Kidney tubule cell (primary cell): ENCODE measurements around the gene SPG21.
A peak's percentile ranks its signal among the peaks of the same experiment; 100 is the strongest.

ENCODE experiments used
- DNase-seq: peaks from one replicate; pipeline ENCODE4 v3.0.0-alpha.2; 2018; ENCODE audit warnings: low spot score

The SPG21 gene

DNA sequence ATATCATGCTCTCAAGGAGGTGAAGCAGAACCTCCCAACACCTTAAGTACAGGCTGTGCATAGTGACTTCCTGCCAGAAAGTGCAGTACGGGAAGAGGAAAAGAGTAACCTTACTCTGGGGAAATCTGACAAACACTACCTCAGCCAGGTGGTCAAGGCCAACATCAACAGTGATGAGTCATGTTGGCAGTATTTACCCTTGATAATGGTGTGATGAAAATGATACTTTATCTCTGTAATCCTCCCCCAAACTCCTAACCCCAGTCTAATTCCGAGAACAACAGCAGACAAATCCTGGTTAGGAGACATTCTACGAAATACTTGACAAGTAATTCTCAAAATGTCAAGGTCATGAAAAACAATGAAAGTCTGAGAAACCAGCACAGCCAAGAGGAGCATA lies 51.5 kb downstream of the SPG21 start:
- peak; percentile 43 for DNase-seq

DNA sequence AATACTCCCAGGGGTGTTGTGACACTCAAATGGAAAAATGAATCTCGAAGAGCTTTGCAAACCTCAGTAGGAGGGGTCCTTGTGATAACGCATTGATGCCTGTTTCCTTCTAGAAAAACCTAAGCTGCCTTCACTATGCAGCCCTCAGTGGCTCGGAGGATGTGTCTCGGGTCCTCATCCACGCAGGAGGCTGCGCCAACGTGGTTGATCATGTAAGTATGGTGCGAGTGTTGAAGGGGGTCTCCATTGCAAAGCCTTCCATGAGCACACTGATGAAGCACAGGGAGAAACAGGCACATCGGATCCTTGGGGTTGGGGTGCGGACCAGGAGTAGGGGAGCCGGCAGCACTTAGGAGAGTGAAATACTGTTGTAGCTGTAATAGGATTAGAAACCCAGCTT lies 55.7 kb downstream of the SPG21 start:
- no peak for DNase-seq

DNA sequence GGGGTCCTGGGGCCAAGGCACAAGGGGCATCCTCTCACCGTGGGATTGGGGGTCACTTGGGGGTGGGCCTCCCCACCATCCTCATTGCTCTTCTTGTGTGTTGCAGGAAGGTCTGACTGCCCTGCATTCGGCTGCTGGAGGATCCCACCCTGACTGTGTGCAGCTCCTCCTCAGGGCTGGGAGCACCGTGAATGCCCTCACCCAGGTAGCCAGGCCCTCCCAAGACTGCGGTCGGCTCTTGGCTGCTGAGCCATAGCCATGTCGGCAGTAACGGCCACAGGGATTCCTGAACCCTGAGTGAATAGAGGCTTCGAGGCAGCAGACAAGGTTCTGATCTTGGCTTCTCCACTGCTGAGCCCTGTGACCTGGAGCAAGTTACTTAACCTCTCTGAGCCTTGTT lies 58.3 kb downstream of the SPG21 start:
- no peak for DNase-seq

DNA sequence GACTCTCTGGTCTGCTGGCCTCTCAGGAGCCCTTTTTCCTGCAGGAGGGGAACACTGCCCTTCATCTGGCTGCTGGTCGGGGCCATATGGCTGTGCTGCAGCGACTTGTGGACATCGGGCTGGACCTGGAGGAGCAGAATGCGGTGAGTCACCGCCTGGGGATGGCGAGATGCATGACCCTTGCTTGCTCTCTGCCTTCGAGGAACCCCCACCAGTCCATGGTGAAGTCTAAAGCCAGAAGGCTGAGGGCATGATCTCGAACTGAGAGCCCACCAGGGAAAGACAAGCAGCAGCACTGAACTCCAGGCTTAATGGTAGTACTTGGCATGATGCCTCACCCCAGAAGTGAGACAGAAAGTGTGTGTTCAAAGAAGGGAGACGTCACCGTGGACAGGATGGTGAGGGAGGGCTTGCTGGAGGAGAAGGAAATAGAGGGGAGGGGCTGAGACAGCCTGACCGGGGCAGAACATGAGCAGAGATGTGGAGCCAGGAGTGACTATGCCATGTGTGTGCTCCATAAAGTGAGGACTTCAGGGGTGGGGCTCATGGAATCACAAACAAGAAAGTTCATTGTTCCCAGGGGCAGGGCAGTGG lies 58.8 kb downstream of the SPG21 start:
- no peak for DNase-seq

DNA sequence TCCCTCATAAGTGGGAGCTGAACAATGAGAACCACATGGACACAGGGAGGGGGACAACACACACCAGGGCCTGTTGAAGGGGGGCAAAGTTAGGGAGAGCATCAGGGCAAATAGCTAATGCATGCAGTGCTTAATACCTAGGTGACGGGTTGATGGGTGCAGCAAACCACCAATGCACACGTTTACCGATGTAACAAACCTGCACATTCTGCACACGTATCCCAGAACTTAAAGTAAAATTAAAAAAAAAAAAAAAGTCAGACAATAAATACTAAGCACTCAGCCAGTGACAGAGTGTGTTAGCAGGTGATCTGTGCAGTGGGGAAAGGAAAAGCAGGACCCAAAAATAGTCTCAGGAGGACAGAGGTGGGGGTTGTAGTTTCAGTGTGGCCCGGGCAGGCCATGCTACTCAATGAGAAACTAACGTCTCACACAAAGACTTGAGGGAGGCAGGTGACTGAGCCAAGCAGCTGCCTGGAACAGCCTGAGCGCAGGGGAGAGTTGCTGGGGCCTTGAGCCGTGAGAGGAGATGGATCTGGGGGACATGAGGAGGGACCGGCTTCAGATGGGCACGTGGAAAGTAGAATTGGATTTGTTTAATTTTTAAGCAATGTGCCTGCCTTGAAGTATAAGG lies 59.6 kb downstream of the SPG21 start:
- no peak for DNase-seq

DNA sequence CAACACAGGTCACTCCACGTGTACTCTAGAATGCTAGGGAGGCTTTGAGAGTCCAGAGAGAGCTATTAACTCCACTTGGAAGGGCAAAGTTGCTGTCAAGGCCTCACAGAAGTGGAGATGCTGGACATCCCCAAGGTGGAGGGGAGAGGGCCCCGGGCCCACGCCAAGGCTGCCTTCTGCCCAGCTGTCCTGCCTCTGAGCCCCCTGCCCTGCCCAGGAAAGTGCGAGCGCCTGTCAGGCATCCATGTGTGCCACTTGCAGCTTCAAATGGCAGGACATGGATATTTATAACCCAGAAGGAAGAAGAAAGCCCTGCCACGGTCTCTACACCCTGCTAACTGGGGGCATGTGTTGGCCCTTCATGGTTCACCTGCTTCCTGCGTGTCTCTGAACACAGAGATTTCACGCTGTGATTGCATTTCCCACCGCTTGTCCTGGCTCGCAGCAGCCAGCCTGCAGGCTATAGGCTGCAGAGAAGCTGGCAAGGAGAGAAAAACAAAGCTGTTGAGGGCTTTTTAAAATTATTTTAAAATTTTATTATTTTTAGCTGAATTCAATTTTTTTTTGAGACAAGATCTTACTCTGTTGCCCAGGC lies 61.0 kb downstream of the SPG21 start:
- DNase-seq = no peak

DNA sequence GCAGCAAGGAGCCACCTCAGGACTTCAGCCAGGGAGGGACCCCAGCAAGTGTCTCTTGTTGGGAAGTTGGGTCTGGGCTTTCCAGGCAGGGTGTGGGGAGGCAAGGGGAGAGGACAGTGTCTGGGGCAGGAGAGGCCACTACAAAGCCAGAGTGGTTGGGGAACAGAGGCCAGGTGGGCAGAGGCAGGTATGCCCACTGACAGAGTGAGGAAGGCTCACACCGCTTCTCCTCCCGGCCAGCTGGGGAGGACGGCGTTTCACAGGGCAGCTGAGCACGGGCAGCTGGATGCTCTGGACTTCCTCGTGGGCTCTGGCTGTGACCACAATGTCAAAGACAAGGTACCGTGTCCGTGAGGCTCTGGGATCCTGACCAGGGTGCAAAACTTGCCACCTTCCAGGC lies 63.1 kb downstream of the SPG21 start:
- no peak for DNase-seq

DNA sequence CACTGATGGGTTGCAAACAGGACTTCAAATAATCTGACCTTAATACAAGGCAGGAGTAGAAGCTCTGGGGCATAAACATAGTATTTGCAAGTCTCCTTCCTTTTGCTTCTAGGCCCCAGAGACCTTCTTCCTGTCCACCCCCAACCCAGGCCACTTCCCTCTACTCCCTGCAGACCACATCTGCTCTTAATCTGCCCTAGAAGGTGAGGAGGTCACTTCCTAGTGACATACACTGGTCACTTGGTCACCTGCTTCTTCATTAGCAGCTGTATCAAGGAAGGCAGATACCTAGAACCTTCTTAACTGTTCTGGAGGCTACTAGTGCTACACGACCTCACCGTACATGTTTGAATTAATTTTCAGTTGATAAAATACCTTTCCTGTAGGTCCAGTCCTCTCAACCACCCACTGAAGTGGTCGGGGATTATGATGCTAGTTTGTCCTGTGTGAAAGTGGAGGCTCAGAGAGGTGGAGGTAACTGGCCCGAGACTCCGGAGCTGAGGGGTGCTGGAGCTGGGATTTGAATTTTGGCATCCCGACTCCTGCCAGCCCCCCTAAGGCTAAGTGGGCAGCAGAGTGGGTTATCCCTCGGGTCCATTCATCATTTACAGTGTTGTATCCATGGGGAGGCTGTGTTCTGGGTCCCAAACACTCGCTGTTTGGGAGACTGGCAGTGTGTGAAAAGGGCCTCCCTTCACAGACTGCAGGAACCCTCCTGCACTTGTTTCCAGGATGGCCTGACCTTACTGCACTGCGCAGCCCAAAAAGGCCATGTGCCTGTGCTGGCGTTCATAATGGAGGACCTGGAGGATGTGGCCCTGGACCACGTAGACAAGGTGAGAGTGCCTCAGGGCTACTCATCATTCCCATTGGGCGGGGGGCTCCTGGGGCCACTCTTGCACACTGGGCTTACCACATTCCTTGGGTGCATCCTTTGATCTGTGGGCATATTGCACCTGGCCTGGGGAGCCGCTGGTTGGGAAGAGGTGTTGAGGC lies 64.1 kb downstream of the SPG21 start:
- DNase-seq = no peak

DNA sequence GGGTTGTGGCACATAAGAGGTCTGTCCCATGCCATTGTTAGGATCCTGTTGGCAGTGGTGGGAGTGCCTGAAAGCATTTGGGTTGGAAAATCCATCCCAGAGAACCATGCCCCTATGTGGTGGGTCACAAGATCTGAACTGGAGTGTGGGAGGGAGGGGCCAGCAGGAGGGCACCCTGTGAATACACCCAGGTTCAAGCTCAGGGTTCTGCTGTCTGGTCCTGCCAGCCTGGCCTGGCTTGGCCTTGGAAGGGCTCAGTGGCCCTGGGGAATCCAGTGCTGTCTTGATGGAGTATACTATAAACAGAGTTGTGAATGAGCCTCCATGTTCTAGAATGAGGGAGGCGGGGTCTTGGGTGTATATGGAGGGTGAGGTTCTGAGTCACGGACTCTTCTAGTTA lies 66.2 kb downstream of the SPG21 start:
- DNase-seq = no peak

DNA sequence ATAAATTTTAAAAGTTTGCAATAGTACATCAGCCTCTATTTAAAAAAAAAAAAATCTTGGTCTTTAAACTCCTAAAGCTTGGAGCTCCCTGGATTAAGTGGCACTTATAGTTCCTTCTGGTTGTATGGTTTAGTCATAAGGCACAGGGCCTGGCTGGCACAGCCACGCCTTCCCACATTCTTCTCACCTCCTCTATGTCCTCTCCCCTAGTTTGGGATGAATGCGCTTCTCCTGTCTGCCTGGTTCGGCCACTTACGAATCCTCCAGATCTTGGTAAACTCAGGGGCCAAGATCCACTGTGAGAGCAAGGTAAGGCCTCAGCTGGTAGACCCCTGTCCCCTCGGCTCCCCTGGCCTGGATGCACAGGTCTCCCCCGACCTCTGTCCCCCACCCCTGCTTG lies 68.0 kb downstream of the SPG21 start:
- DNase-seq = no peak

DNA sequence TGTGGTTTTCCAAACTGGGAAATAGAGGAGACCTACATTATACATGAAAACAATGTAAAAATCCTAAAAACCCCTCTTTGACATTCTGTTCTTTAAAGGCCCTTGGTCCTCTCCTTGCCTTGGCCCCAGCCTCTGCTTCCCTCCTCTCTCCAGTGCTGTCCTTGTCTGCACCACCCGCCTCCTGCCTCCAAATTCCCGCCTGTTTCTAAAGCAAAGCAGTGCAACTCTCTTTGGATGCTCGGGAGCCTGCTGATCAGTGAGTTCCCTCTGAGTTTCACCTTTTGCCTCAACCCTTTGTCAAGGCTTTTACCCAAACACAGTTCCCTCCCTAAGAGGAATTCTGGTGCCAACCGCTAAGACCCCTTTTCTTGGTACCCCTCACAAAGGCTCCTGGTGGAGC lies 70.0 kb downstream of the SPG21 start:
- DNase-seq = no peak

DNA sequence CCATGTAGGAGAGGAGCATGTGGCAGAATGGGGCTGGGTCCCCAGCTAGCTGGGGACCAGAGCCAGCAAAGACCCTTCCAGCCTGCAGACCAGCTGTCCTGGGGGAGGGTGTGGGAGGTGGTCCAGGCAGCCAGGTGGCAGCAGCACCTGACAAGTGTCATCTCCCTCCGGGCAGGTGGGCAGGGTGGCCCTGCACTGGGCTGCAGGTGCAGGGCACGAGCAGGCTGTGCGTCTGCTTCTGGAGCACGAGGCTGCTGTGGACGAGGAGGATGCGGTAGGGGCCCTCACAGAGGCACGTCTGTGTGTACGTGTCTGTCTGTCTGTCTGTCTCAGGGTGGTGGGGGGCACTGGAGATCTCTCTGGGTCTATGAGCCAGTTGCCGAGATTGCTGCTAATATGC lies 72.5 kb downstream of the SPG21 start:
- DNase-seq = no peak

DNA sequence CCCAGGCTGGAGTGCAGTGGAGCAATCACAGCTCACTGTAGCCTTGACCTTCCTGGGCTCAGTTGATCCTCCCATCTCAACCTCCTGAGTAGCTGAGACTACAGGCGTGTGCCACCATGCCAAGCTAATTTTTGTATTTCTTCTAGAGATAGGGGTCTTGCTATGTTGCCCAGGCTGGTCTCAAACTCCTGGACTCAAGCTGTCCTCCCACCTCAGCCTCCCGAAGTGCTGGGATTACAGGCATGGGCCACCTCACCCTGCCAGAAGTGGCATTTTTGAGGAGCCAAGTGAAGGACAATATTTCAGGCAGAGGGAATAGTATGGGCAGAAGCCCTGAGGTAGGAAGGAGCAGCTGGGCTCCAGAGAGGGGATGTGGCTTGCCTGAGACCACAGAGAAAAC lies 73.3 kb downstream of the SPG21 start:
- DNase-seq = no peak

DNA sequence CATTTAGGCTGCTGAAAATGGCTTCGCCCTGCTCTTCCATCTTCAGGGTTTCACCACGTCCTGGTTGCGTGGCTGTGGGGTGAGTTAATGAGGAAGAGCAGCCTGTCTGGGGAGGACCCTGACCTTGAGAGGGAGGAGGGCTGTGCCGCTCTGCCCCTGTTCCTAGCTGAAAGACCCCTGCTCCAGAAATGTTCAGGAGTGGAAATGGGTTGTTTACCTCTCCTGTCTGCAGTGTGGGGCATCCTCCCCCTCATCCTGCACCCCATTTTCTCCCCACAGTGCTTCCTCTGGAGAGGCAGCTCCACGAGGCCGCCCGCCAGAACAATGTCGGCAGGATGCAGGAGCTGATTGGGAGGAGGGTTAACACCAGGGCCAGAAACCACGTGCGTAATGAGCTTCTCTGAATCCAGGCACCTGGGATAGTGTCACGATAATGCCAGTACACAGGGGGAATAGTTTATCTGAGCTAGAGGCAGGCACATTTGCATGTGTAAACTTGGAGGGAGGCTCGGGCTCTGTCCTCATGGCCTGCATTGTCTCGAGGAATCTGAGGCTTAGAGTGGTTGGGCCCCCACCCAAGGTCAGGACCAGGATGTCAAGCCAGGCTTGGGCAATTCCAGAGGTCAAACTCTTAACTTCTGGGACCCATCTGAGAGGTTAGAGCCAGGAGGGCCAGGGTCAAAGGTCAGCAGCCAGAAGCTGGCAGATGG lies 74.0 kb downstream of the SPG21 start:
- DNase-seq = no peak
